ENCODE results near the gene CDC42BPB.
"Not testable (repeated sequence)": the region's sequence is repeated elsewhere in the genome, so short reads cannot be mapped to it uniquely, and the experiment has no call there.

The CDC42BPB gene

GRCh38 chr14:103071544-103072251 lies 14.3 kb upstream of the CDC42BPB start:
- DNase-seq: no peak

GRCh38 chr14:103070971-103071542 lies 13.7 kb upstream of the CDC42BPB start:
- no peak for DNase-seq

- no peak for DNase-seq
Observed at GRCh38 chr14:103070263-103070885, 13.0 kb upstream of the CDC42BPB start.

- no peak for DNase-seq
Observed at GRCh38 chr14:103068351-103069073, 11.2 kb upstream of the CDC42BPB start.

- DNase-seq: no peak
Observed at GRCh38 chr14:103067231-103067954, 10.0 kb upstream of the CDC42BPB start.

GRCh38 chr14:103066399-103066798 lies 9.1 kb upstream of the CDC42BPB start:
- DNase-seq: no peak

GRCh38 chr14:103065861-103066260 lies 8.5 kb upstream of the CDC42BPB start:
- no peak for DNase-seq

GRCh38 chr14:103064978-103065377 lies 7.6 kb upstream of the CDC42BPB start:
- DNase-seq: no peak

GRCh38 chr14:103064436-103064835 lies 7.1 kb upstream of the CDC42BPB start:
- DNase-seq: no peak

GRCh38 chr14:103061482-103061976 lies 4.2 kb upstream of the CDC42BPB start:
- DNase-seq: no peak

- DNase-seq: no peak
Observed at GRCh38 chr14:103059556-103059955, 2.2 kb upstream of the CDC42BPB start.

- DNase-seq: no peak
Observed at GRCh38 chr14:103058164-103059055, 1.1 kb upstream of the CDC42BPB start.

- DNase-seq: no peak
Observed at GRCh38 chr14:103057028-103057371, 349 bp downstream of the CDC42BPB start.

- no peak for DNase-seq
Observed at GRCh38 chr14:103056322-103057027, 874 bp downstream of the CDC42BPB start.

- no peak for DNase-seq
Observed at GRCh38 chr14:103055695-103056094, 1.7 kb downstream of the CDC42BPB start.

GRCh38 chr14:103052407-103052806 lies 4.9 kb downstream of the CDC42BPB start:
- no peak for DNase-seq

GRCh38 chr14:103050935-103051334 lies 6.4 kb downstream of the CDC42BPB start:
- no peak for DNase-seq

- not testable (repeated sequence) for DNase-seq
Observed at GRCh38 chr14:103047453-103047852, 9.9 kb downstream of the CDC42BPB start.

- DNase-seq: no peak
Observed at GRCh38 chr14:103045371-103045869, 11.9 kb downstream of the CDC42BPB start.

GRCh38 chr14:103043257-103044015 lies 13.9 kb downstream of the CDC42BPB start:
- DNase-seq: no peak

All from activated naive CD4-positive, alpha-beta T cell treated with Interleukin-2 at 50 U/mL for 16 hours (primary cell).